Measurements from ENCODE around the gene ANKRD10.
A peak's percentile ranks its signal among the peaks of the same experiment; 100 is the strongest.

Gene ANKRD10

GRCh38 chr13:110885966-110886869 lies 28.7 kb downstream of the ANKRD10 start:
- DNase-seq (ENCODE audit: low read depth in 2 of 2): no peak

- DNase-seq (ENCODE audit: low read depth in 2 of 2): no peak
These were observed 29.4 kb downstream of the ANKRD10 start for GRCh38 chr13:110885516-110885915.

GRCh38 chr13:110884517-110884916 lies 30.4 kb downstream of the ANKRD10 start:
- DNase-seq (ENCODE audit: low read depth in 2 of 2): no peak

GRCh38 chr13:110883542-110883941 lies 31.3 kb downstream of the ANKRD10 start:
- DNase-seq (ENCODE audit: low read depth in 2 of 2): no peak

- DNase-seq (ENCODE audit: low read depth in 2 of 2): no peak
These were observed 31.9 kb downstream of the ANKRD10 start for GRCh38 chr13:110882972-110883371.

GRCh38 chr13:110881839-110882627 lies 32.8 kb downstream of the ANKRD10 start:
- DNase-seq (ENCODE audit: low read depth in 2 of 2): no peak

GRCh38 chr13:110880627-110881026 lies 34.2 kb downstream of the ANKRD10 start:
- DNase-seq (ENCODE audit: low read depth in 2 of 2): no peak

- no peak for DNase-seq (ENCODE audit: low read depth in 2 of 2)
These were observed 35.4 kb downstream of the ANKRD10 start for GRCh38 chr13:110879482-110879881.

- DNase-seq (ENCODE audit: low read depth in 2 of 2): no peak
These were observed 37.1 kb downstream of the ANKRD10 start for GRCh38 chr13:110877737-110878258.

- DNase-seq (ENCODE audit: low read depth in 2 of 2): no peak
These were observed 38.3 kb downstream of the ANKRD10 start for GRCh38 chr13:110876609-110877008.

- no peak for DNase-seq (ENCODE audit: low read depth in 2 of 2)
These were observed 39.6 kb downstream of the ANKRD10 start for GRCh38 chr13:110875241-110875640.

- DNase-seq (ENCODE audit: low read depth in 2 of 2): peak; percentile 42 to 72
These were observed 40.3 kb downstream of the ANKRD10 start for GRCh38 chr13:110874508-110874960.

- no peak for DNase-seq (ENCODE audit: low read depth in 2 of 2)
These were observed 41.0 kb downstream of the ANKRD10 start for GRCh38 chr13:110873639-110874507.

- DNase-seq (ENCODE audit: low read depth in 2 of 2): no peak
These were observed 41.9 kb downstream of the ANKRD10 start for GRCh38 chr13:110872768-110873638.

- no peak for DNase-seq (ENCODE audit: low read depth in 2 of 2)
These were observed 42.7 kb downstream of the ANKRD10 start for GRCh38 chr13:110872034-110872767.

GRCh38 chr13:110869805-110870706 lies 44.8 kb downstream of the ANKRD10 start:
- no peak for DNase-seq (ENCODE audit: low read depth in 2 of 2)

- DNase-seq (ENCODE audit: low read depth in 2 of 2): no peak
These were observed 45.6 kb downstream of the ANKRD10 start for GRCh38 chr13:110869231-110869804.

GRCh38 chr13:110868720-110869119 lies 46.1 kb downstream of the ANKRD10 start:
- no peak for DNase-seq (ENCODE audit: low read depth in 2 of 2)

All from stimulated activated CD4-positive, alpha-beta T cell treated with anti-CD3 and anti-CD28 coated beads, Interleukin-12 subunit alpha, Interleukin-12 subunit beta, amount 100 ng/mL, for 24 hours (primary cell).